Loucy (cell line): ENCODE data around the gene AKR1A1.
A peak's percentile ranks its signal among the peaks of the same experiment; 100 is the strongest.

Experiments
- H2AFZ ChIP-seq: fragments of 200-600 bp; sonication (generic); 2 replicates; pipeline ENCODE4 v1.6.0; 2016; ENCODE audit warnings: antibody characterized with exemption, mild to moderate bottlenecking, low read length, moderate library complexity
- H3F3A ChIP-seq: fragments of 200-600 bp; 2 replicates; pipeline ENCODE4 v1.6.0; 2016; ENCODE audit warnings: antibody characterized with exemption, low read depth, mild to moderate bottlenecking
- H3K27me3 ChIP-seq: fragments of 200-600 bp; sonication (generic); 2 replicates; pipeline ENCODE4 v1.6.1; 2014; ENCODE audit warnings: low read length, mild to moderate bottlenecking; ENCODE audit not compliant: insufficient read depth, poor library complexity, severe bottlenecking
- H3K36me3 ChIP-seq: fragments of 200-600 bp; sonication (generic); 2 replicates; pipeline ENCODE4 v1.6.1; 2016; ENCODE audit warnings: low read length; ENCODE audit not compliant: insufficient read depth
- H3K4me1 ChIP-seq: fragments of 200-600 bp; sonication (generic); 2 replicates; pipeline ENCODE4 v1.5.1; 2014; ENCODE audit warnings: low read length, mild to moderate bottlenecking; ENCODE audit not compliant: insufficient read depth, poor library complexity, severe bottlenecking
- H3K4me2 ChIP-seq: fragments of 200-600 bp; sonication (generic); 2 replicates; pipeline ENCODE4 v1.6.0; 2014; ENCODE audit warnings: antibody characterized with exemption, low read length, low read depth, mild to moderate bottlenecking; ENCODE audit not compliant: poor library complexity, severe bottlenecking
- H3K4me3 ChIP-seq: fragments of 200-600 bp; sonication (generic); 2 replicates; pipeline ENCODE4 v1.5.1; 2014; ENCODE audit warnings: low read length, mild to moderate bottlenecking, mixed read lengths; ENCODE audit not compliant: poor library complexity, severe bottlenecking
- H3K79me2 ChIP-seq: fragments of 200-600 bp; sonication (generic); 2 replicates; pipeline ENCODE4 v1.6.1; 2014; ENCODE audit warnings: low read length; ENCODE audit not compliant: insufficient read depth
- H3K9ac ChIP-seq: fragments of 200-600 bp; sonication (generic); 2 replicates; pipeline ENCODE4 v1.6.0; 2014; ENCODE audit warnings: mild to moderate bottlenecking, low read depth, low read length, moderate library complexity; ENCODE audit not compliant: poor library complexity, severe bottlenecking
- H3K9me2 ChIP-seq: fragments of 200-600 bp; sonication (generic); replicated peaks from 2 replicates; pipeline ENCODE4 v1.6.1; 2016; ENCODE audit warnings: low read depth, low read length, mixed read lengths
- H3K9me3 ChIP-seq: fragments of 200-600 bp; sonication (generic); 2 replicates; pipeline ENCODE4 v1.6.1; 2014; ENCODE audit warnings: mild to moderate bottlenecking, antibody characterized with exemption, low read length, low read depth; ENCODE audit not compliant: insufficient read depth
- H4K20me1 ChIP-seq: fragments of 200-600 bp; sonication (generic); 2 replicates; pipeline ENCODE4 v1.6.0; 2014; ENCODE audit warnings: antibody characterized with exemption, low read length, mild to moderate bottlenecking; ENCODE audit not compliant: insufficient read depth, poor library complexity, severe bottlenecking
- CTCF ChIP-seq: fragments of 200-600 bp; sonication (generic); conservative IDR thresholded peaks from 2 replicates; pipeline ENCODE4 v1.5.1; 2014; ENCODE audit warnings: mild to moderate bottlenecking, antibody characterized with exemption, low read length
- EZH2phosphoT487 ChIP-seq: fragments of 200-600 bp; IDR thresholded peaks from 2 replicates; pipeline ENCODE4 v1.6.1; 2018; ENCODE audit warnings: antibody characterized with exemption, mild to moderate bottlenecking, moderate library complexity, borderline replicate concordance

The AKR1A1 gene

GRCh38 chr1:45530632-45531135 lies 19.9 kb upstream of the AKR1A1 start:
- H3K4me1 ChIP-seq = peaks cover under 1% of the 10 kb centered on the region

GRCh38 chr1:45531873-45532272 lies 18.8 kb upstream of the AKR1A1 start:
- Histone ChIP-seq H3K4me1 (peaks cover 11% of the 10 kb centered on the region), H3F3A (no peaks in the 10 kb centered on the region), H3K36me3 (no peaks in the 10 kb centered on the region), H4K20me1 (no peaks in the 10 kb centered on the region), H3K27me3 (no peaks in the 10 kb centered on the region), H2AFZ (no peak overlapping the region), H3K9ac (no peak overlapping the region), H3K4me2 (no peak overlapping the region), H3K4me3 (no peak overlapping the region), H3K79me2 (no peaks in the 10 kb centered on the region), H3K9me2 (no peaks in the 10 kb centered on the region), H3K9me3 (no peaks in the 10 kb centered on the region)
- no peak for TF ChIP-seq CTCF
- TF ChIP-seq EZH2phosphoT487 = no peak

More at GRCh38 chr1:45530632-45531135, 19.9 kb upstream of the AKR1A1 start:
- no peak overlapping the region for H3K4me2 ChIP-seq
- H4K20me1 ChIP-seq = no peaks in the 10 kb centered on the region
- H3K79me2 ChIP-seq = no peaks in the 10 kb centered on the region
- no peaks in the 10 kb centered on the region for H3K9me3 ChIP-seq
- H3K27me3 ChIP-seq = no peaks in the 10 kb centered on the region
- no peak for TF ChIP-seq EZH2phosphoT487
- TF ChIP-seq CTCF = no peak
- H3K4me3 ChIP-seq = no peak overlapping the region
- no peak overlapping the region for H3K9ac ChIP-seq
- H3F3A ChIP-seq = no peaks in the 10 kb centered on the region
- H2AFZ ChIP-seq = no peak overlapping the region
- no peaks in the 10 kb centered on the region for H3K36me3 ChIP-seq
- no peaks in the 10 kb centered on the region for H3K9me2 ChIP-seq

GRCh38 chr1:45535988-45536766 lies 14.4 kb upstream of the AKR1A1 start:
- no peak overlapping the region for H3K4me3 ChIP-seq
- H3K27me3 ChIP-seq = no peaks in the 10 kb centered on the region
- TF ChIP-seq CTCF = no peak
- TF ChIP-seq EZH2phosphoT487 = no peak
- no peaks in the 10 kb centered on the region for H3K9me3 ChIP-seq
- no peak overlapping the region for H2AFZ ChIP-seq
- H3K4me2 ChIP-seq = peak overlapping the region; percentile 6
- H4K20me1 ChIP-seq = no peaks in the 10 kb centered on the region
- H3K36me3 ChIP-seq = no peaks in the 10 kb centered on the region
- H3K4me1 ChIP-seq = peaks cover 17% of the 10 kb centered on the region
- H3F3A ChIP-seq = no peaks in the 10 kb centered on the region
- H3K9me2 ChIP-seq = no peaks in the 10 kb centered on the region
- no peak overlapping the region for H3K9ac ChIP-seq
- no peaks in the 10 kb centered on the region for H3K79me2 ChIP-seq
